Stimulated activated naive B cell treated with anti-CD40 and anti-IgM and Interleukin-4, amounts not matched to agents 10 μg/mL and 1 μg/mL and 100 μg/mL, for 72 hours (primary cell): Measurements from ENCODE around the gene CARD16.

ENCODE experiments used
- ATAC-seq, 2 donors: fragments of 150-1000 bp; cut with Tn5 transposase; replicated peaks; 2 replicates each; pipeline ENCODE4 v1.10.0; 2021; ENCODE audit warnings: moderate library complexity in 1 of 2
- DNase-seq: peaks from one replicate; pipeline ENCODE4 v3.0.0; 2021
- H3K27ac Mint-ChIP-seq: one replicate; pipeline ENCODE4 v1.8.0; 2022; ENCODE audit warnings: mild to moderate bottlenecking, mixed read lengths
- H3K27me3 Mint-ChIP-seq, 2 donors: one replicate each; pipeline ENCODE4 v1.8.0; 2022; ENCODE audit warnings: mixed read lengths in 2 of 2
- H3K36me3 Mint-ChIP-seq, 2 donors: one replicate each; pipeline ENCODE4 v1.8.0; 2022; ENCODE audit warnings: mixed read lengths in 2 of 2, mild to moderate bottlenecking in 1 of 2
- H3K4me1 Mint-ChIP-seq, 2 donors: one replicate each; pipeline ENCODE4 v1.8.0; 2022; ENCODE audit warnings: mixed read lengths in 2 of 2, mild to moderate bottlenecking in 1 of 2
- H3K4me3 Mint-ChIP-seq, 2 donors: one replicate each; pipeline ENCODE4 v1.8.0; 2022; ENCODE audit warnings: mild to moderate bottlenecking in 2 of 2, mixed read lengths in 2 of 2, moderate library complexity in 1 of 2
- H3K9me3 Mint-ChIP-seq, 2 donors: one replicate each; pipeline ENCODE4 v1.8.0; 2022; ENCODE audit warnings: mixed read lengths in 2 of 2, mild to moderate bottlenecking in 1 of 2

Gene CARD16

DNA sequence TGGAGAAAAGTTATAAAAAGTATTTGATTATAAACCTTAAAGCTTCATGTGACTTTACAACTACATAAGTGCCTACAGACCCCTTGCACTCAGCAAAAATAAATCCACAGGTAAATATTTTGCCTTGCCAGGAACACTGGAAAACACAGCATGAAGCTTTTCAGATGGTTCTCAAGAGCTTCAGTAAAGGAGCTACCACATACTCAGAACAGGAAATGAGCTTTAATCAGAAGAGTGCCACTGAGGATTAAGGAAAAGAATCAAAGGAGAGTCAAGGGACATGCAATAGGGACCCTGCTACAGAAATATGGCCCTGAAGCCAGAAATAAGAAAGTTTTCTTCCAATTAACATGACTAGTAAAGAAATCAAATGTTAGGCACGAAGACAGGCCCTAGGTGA lies 11.4 kb downstream of the CARD16 start:
- Mint-ChIP-seq H3K4me3 (peak overlapping the region; percentile 84 to 93), H3K4me1 (peaks cover 35 to 45% of the 10 kb centered on the region in 2 donors), H3K36me3 (peaks cover 16 to 35% of the 10 kb centered on the region in 2 donors), H3K9me3 (peaks cover 3 to 4% of the 10 kb centered on the region in 2 donors), H3K27ac (no peak overlapping the region), H3K27me3 (no peaks in the 10 kb centered on the region)
- DNase-seq (no peak), ATAC-seq (peak in 1 of 2 donors; percentile 39)

DNA sequence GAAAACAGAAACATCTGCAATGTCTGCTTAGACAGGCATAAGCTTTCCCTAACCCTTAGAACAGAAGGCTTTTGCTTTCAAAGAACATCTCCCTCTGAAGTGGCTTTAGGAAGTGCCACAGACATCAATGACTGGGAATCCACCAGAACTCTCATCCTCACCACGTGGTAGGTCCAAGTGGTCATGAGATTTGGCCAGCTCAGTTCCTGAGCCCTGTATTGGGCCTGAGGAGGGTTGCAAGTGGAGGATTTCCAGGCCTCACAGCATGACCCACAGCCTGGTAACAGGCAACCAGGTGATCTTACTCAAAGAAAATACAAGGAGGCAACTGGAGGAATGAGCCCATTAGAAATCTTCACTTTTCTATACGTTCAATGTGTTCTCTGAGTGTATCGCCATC lies 11.8 kb downstream of the CARD16 start:
- DNase-seq (no peak), ATAC-seq (peak in 1 of 2 donors; percentile 20)
- Mint-ChIP-seq H3K27me3 (no peaks in the 10 kb centered on the region), H3K36me3 (peaks cover 15 to 34% of the 10 kb centered on the region in 2 donors), H3K27ac (peak overlapping the region; percentile 77), H3K4me1 (peaks cover 32 to 42% of the 10 kb centered on the region in 2 donors), H3K9me3 (peaks cover 2 to 4% of the 10 kb centered on the region in 2 donors), H3K4me3 (peak overlapping the region; percentile 84 to 93)

DNA sequence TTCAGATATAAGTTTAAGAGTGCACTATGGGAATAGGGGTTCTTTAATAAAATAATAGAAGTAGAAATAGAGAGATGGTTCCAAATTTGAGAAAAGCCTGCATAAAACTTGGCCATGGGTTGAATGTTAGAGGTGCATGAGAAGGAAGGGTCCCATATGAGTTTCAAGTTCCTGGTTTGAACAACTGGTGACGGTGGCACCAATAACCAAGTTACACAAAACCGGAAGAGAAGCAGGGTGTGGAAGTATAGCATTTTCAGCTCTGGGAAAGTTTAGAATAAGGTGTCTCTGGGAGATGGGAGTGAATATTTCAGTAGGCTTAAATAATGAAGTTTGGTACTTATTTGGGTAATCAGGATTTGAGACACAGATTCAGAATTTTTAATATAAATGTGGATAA lies 12.6 kb downstream of the CARD16 start:
- ATAC-seq (no peak), DNase-seq (no peak)
- Mint-ChIP-seq H3K4me1 (peaks cover 31 to 42% of the 10 kb centered on the region in 2 donors), H3K27ac (no peak overlapping the region), H3K4me3 (peak overlapping the region; percentile 2 to 40), H3K27me3 (no peaks in the 10 kb centered on the region), H3K36me3 (peaks cover 15 to 25% of the 10 kb centered on the region in 2 donors), H3K9me3 (no peaks in the 10 kb centered on the region)

DNA sequence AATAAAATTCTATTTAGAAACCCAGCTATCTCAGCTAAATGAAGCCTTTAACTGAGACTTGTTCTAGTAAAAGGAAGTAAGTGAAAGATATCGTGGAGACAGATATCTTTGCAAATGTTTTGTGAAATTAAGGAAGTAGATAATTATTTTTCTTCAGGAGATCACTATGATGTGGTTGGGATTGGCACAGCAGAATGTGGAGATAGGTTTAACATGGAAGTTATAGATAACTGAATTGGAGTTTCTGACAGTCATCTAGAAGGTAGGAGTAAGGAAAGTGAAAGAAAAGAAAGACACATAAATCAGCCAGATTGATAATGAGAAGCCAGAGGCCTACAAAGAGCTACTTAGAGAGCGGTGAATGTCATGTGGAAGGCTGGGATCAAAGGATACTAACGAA lies 17.5 kb downstream of the CARD16 start:
- Mint-ChIP-seq H3K4me1 (peaks cover 19 to 32% of the 10 kb centered on the region in 2 donors), H3K36me3 (peaks cover 24 to 32% of the 10 kb centered on the region in 2 donors), H3K4me3 (peak overlapping the region; percentile 15 to 65), H3K27me3 (no peaks in the 10 kb centered on the region), H3K27ac (no peak overlapping the region), H3K9me3 (no peaks in the 10 kb centered on the region)
- DNase-seq (no peak), ATAC-seq (no peak)

DNA sequence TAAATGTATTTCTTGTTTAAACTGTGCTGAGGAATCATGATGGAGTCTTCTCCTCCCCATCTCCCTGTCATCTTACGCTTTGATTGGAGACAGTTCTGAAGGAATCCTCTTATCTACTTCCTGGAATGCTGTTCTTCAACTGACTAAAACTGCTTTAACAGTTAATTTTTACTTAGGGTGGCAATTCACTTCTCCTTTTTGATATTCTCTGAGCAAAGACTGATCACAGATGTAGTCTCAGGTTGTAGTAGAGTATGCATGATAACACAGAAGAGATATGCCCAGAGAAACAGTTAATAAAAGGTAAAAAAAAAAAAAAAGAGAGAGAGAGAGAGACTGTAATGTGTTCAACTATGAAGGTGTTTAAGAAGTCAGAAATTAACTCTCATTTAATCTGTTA lies 20.7 kb downstream of the CARD16 start:
- ATAC-seq = no peak
- DNase-seq = no peak
- Mint-ChIP-seq H3K36me3 (peaks cover 20 to 21% of the 10 kb centered on the region in 2 donors), H3K27ac (peak overlapping the region; percentile 15), H3K4me1 (peaks cover 20 to 33% of the 10 kb centered on the region in 2 donors), H3K9me3 (peaks cover 0 to 2% of the 10 kb centered on the region in 2 donors), H3K4me3 (no peak overlapping the region), H3K27me3 (no peaks in the 10 kb centered on the region)

DNA sequence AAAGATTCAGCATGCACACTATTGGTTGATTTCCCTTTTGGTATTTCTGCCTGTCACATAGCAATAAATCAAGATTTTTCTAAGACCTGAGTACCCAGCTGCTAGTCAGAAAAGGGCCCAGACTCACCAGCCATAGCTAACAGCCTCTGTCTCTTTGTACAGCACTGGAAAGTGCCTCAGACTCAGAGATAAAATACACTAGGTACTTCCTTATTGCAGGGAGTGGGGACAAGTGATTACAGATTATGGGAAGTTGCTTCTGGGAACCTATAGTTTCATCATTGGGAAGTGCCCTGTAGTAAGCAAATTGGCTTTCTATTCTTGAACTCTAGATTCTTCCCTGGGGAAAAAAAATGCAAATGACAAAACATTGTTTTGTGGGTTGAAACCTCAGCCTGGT lies 22.1 kb downstream of the CARD16 start, which contains the start of gene CASP5:
TSS of gene CASP5 (minus strand) at position 166 of the 400 bp plus-strand sequence. CDS start at position 134, 32 bp downstream.
- ATAC-seq = peak; percentile 25 to 33
- no peak within 1 kb of the TSS for H3K4me3 Mint-ChIP-seq
- DNase-seq = no peak

DNA sequence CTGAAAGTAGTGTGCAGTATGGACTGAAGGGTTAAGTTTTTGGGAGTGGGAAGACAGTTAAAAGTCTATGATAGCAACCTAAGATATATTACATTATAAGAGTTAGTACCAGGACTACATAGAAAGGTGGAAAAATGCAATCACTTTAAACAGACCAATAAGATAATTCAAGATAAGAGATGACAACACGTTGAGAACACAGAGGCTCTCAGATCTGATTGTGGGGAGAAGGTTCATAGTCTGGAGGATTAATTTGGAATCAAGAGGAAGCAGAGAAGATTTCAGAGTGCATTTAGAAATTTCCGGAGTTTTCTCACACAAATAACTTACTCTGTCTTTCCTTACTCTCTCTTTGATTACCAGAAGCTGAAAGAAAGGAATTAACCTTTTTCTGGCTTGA lies 22.6 kb downstream of the CARD16 start:
- Mint-ChIP-seq H3K9me3 (peaks cover 0 to 2% of the 10 kb centered on the region in 2 donors), H3K4me3 (no peak overlapping the region), H3K27me3 (no peaks in the 10 kb centered on the region), H3K27ac (no peak overlapping the region), H3K4me1 (peaks cover 16 to 28% of the 10 kb centered on the region in 2 donors), H3K36me3 (peaks cover 9 to 12% of the 10 kb centered on the region in 2 donors)
- DNase-seq (no peak), ATAC-seq (no peak)

More for the DNA sequence above, 22.1 kb downstream of the CARD16 start, which contains the start of gene CASP5:
- Mint-ChIP-seq H3K4me1 (peaks cover 20 to 33% of the 10 kb centered on the region in 2 donors), H3K27ac (peak within 1 kb of the TSS; percentile 15), H3K27me3 (no peaks in the 10 kb centered on the region), H3K9me3 (peaks cover 0 to 2% of the 10 kb centered on the region in 2 donors), H3K36me3 (peaks cover 12 to 13% of the 10 kb centered on the region in 2 donors)

DNA sequence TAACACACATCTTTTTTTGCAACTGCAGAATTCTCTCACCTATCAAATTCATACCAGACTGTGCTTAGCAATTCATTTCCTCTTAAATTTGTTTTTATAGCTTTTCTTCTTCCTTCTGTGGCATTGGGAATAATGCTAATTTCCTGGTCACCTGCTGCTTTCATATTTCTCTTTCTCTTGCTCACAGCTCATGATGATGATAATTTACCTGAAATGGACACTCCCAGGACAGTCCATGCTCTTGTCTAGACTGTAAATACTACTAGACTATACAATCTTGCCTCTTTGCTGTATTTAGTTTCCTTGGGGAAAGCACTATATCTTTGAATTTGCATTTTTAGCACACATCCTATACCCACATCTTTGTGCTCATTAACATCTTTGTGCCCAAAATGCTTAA lies 37.7 kb downstream of the CARD16 start:
- H3K9me3 Mint-ChIP-seq = no peaks in the 10 kb centered on the region
- H3K27ac Mint-ChIP-seq = no peak overlapping the region
- no peaks in the 10 kb centered on the region for H3K36me3 Mint-ChIP-seq
- H3K4me3 Mint-ChIP-seq = no peak overlapping the region
- no peaks in the 10 kb centered on the region for H3K4me1 Mint-ChIP-seq
- DNase-seq (no peak), ATAC-seq (no peak)
- H3K27me3 Mint-ChIP-seq = no peaks in the 10 kb centered on the region

DNA sequence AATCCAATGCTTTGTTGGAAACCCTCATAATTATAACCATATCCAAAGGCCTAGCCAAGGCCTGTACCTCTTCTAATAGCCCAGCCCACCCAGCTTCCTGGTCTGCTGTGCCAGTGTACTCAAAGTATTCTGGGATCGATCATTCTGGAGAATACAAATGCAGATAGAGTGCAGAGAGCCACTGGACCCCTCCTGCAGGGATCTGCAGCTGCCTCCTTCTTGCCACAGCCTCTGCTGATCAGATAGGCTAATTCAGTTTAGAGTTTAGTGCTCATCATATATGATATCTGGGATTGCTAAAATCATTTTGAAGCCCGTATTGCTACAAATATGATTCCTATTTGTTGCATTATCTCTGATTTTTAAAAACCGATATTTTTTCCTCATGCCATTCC lies 39.7 kb downstream of the CARD16 start:
- H3K27ac Mint-ChIP-seq = no peak overlapping the region
- H3K27me3 Mint-ChIP-seq = no peaks in the 10 kb centered on the region
- no peak for ATAC-seq
- H3K4me1 Mint-ChIP-seq = peaks cover 4 to 5% of the 10 kb centered on the region in 2 donors
- no peak overlapping the region for H3K4me3 Mint-ChIP-seq
- DNase-seq = no peak
- H3K9me3 Mint-ChIP-seq = no peaks in the 10 kb centered on the region
- H3K36me3 Mint-ChIP-seq = no peaks in the 10 kb centered on the region

DNA sequence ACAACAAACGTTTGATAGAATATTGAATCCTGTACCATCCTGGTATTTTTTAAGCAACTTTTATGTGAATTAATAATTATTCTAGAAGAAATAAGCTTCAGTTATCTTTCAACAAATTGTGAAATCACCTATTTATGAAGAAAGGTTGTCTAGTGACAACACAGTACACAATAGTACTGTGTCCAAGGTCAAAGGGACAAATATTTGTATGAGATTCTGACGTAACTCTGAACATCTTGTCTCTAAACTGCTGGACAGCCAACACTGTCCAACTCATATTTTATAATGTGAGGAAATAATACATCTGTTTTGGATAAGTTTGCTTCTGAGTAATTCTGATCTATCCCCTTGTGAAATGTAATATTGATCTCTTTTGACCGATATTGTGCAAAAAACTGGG lies 41.1 kb downstream of the CARD16 start:
- Mint-ChIP-seq H3K4me3 (no peak overlapping the region), H3K36me3 (no peaks in the 10 kb centered on the region), H3K27me3 (no peaks in the 10 kb centered on the region), H3K9me3 (no peaks in the 10 kb centered on the region), H3K4me1 (peaks cover 4 to 6% of the 10 kb centered on the region in 2 donors), H3K27ac (no peak overlapping the region)
- DNase-seq = no peak
- ATAC-seq = no peak

DNA sequence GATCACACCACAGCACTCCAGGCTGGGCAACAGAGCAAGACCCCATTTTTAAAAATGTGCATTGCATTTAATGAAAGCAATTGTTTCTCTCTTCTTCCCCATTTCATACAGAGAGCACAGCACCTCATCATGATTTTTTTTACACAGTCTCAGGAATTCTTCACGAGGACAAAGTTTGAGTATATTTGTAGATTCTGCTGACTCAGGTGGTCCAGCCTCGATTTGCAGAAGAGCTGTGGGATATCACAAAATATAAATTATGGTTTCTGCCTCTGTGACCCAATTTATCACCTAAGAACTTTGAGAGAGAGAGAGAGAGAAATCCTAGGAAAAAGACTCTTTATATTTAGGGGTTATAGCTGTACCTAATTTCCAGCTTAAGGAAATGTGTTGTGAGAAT lies 42.0 kb downstream of the CARD16 start:
- Mint-ChIP-seq H3K36me3 (no peaks in the 10 kb centered on the region), H3K27ac (no peak overlapping the region), H3K27me3 (no peaks in the 10 kb centered on the region), H3K4me1 (peaks cover 4 to 6% of the 10 kb centered on the region in 2 donors), H3K9me3 (no peaks in the 10 kb centered on the region), H3K4me3 (no peak overlapping the region)
- DNase-seq (no peak), ATAC-seq (no peak)

DNA sequence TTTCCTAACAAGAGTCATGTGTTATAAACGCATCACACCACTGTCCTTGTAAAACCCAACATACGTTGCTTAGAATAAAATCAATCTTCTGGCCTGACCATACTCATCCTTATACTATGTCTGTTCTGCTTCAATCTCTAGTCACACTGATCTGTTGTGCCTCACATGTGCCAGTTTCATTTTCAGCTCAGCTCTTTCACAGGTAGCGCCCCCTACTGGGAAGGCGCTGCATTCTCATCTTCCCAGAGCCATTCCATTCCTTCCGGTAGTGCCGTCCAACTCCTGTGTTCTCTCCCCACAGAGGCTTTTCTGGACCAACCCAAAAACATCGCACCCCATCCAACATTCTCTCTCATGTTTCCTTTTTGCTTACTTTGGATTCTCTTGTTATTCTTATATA lies 44.3 kb downstream of the CARD16 start:
- H3K36me3 Mint-ChIP-seq = no peaks in the 10 kb centered on the region
- H3K9me3 Mint-ChIP-seq = no peaks in the 10 kb centered on the region
- no peak overlapping the region for H3K27ac Mint-ChIP-seq
- no peak overlapping the region for H3K4me3 Mint-ChIP-seq
- ATAC-seq (peak; percentile 80 to 91), DNase-seq (peak; percentile 25)
- H3K4me1 Mint-ChIP-seq = peaks cover 4 to 6% of the 10 kb centered on the region in 2 donors
- H3K27me3 Mint-ChIP-seq = no peaks in the 10 kb centered on the region

DNA sequence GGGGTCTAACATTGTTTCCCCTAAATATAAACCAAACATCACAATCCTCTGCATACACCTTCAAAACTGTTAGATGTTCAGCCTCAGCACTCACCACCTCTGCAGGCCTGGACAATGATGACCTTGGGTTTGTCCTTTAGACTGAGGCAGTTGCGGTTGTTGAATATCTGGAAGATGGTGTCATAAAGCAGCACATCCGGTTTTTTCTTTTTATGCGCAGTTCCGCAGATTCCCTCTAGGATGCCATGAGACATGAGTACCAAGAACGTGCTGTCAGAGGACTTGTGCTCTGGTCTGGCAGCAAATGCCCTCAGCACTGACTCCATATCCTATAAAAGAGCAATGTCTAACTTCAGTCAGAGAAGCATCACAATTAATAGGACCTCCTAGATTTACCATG lies 45.0 kb downstream of the CARD16 start:
- no peak overlapping the region for H3K27ac Mint-ChIP-seq
- H3K27me3 Mint-ChIP-seq = no peaks in the 10 kb centered on the region
- no peak overlapping the region for H3K4me3 Mint-ChIP-seq
- no peaks in the 10 kb centered on the region for H3K36me3 Mint-ChIP-seq
- H3K4me1 Mint-ChIP-seq = peaks cover 4 to 6% of the 10 kb centered on the region in 2 donors
- DNase-seq (no peak), ATAC-seq (peak in 1 of 2 donors; percentile 29)
- H3K9me3 Mint-ChIP-seq = no peaks in the 10 kb centered on the region

DNA sequence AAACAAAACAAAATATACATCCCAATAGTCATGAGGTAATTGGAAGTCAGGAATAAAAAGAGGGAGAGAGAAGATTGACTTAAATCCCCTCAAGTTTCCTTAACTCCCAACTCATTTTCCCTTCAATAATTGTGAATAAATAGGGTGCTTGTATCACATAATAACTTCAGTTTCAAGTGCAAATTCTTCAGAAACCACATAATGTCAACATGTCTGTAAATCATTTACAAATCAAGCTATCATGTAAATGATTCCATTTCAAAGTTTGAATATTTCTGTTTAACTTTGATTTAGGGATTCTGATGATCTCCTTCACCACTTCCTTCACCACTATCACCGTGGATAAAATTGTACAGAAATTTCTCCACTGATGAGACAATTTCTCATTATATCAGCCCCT lies 45.4 kb downstream of the CARD16 start:
- Mint-ChIP-seq H3K4me3 (no peak overlapping the region), H3K9me3 (peaks cover 0 to 2% of the 10 kb centered on the region in 2 donors), H3K4me1 (peaks cover 4 to 6% of the 10 kb centered on the region in 2 donors), H3K27me3 (no peaks in the 10 kb centered on the region), H3K36me3 (no peaks in the 10 kb centered on the region), H3K27ac (no peak overlapping the region)
- ATAC-seq (no peak), DNase-seq (no peak)

DNA sequence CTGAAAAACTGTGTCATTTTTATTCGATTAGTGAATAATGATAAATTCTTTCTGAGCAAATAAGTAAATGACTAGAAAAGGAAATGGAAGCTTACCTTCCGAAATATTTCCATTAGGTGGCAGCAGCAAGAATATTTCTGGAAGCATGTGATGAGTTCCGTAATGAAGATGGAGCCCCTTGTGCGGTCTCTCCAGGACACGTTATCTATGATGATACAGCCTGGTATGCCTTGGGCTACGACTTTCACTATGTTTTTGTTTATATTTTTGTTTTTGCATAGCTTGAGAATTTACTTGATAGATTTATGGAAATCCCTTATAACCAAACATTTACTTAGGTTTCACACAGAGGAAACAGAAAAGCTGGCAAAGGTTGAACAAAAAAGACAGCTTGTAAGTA lies 47.8 kb downstream of the CARD16 start:
- no peak overlapping the region for H3K27ac Mint-ChIP-seq
- ATAC-seq (no peak), DNase-seq (no peak)
- H3K4me1 Mint-ChIP-seq = peaks cover 4 to 6% of the 10 kb centered on the region in 2 donors
- peaks cover 0 to 6% of the 10 kb centered on the region in 2 donors for H3K9me3 Mint-ChIP-seq
- no peak overlapping the region for H3K4me3 Mint-ChIP-seq
- H3K36me3 Mint-ChIP-seq = no peaks in the 10 kb centered on the region
- no peaks in the 10 kb centered on the region for H3K27me3 Mint-ChIP-seq
